H1 (cell line): ENCODE measurements around the gene C21orf58. TPM values are rescaled to one million over a fixed set of nuclear protein-coding genes. Genes with fewer than 3 reads are reported as not detected.

Source experiments
- EGR1 ChIP-seq: IDR thresholded peaks from 2 replicates; pipeline ENCODE4 v1.6.1; 2011; ENCODE audit warnings: low read depth, low read length, borderline replicate concordance
- USF2 ChIP-seq: IDR thresholded peaks from 2 replicates; pipeline ENCODE4 v1.6.1; 2011; ENCODE audit warnings: low read length, improper control_type of control experiment
- polyA plus RNA-seq, 7 experiments: library from polyadenylated mRNA; depleted of rRNA in 3 of 7; stranded (reverse) in 5 of 7; unstranded in 2 of 7; fragments of >200 nt in 5 of 7; fragments of 200-250 nt in 2 of 7; gene quantifications; 1 replicate in 5 of 7; 2 replicates in 1 of 7; 4 replicates in 1 of 7; pipeline versions ENCODE4 v1.2.1 to v1.2.3, GENCODE V29; 2011 to 2013; ENCODE audit warnings: missing spikeins in 2 of 7, mixed read lengths in 2 of 7
- total RNA-seq: library from RNA; stranded (reverse); fragmentation: NEBNext Ultra II Directional; extraction: Animal tissue kit (Norgen Biotek cat#: 25700); gene quantifications from 2 replicates; pipeline ENCODE4 v1.2.1, GENCODE V29; 2021

C21orf58 gene
- total and polyA plus RNA-seq, 2 of the 8 experiments (the other 6 are each of a cell fraction or from before 2014, with no cell fraction given) = 13.8 to 26.1 TPM

- TF ChIP-seq USF2 (no peak), EGR1 (no peak)
- TF ChIP-seq, all 59 proteins: peak for 0
Measured at GRCh38 chr21:46352164-46352515, 28.5 kb upstream of the C21orf58 start (continued).
